NCI-H2196 (cell line): ENCODE results near the gene PCDHGA11.
"Not testable (repeated sequence)": the region's sequence is repeated elsewhere in the genome, so short reads cannot be mapped to it uniquely, and the experiment has no call there.

Experiments used
- DNase-seq: peaks from one replicate; lab custom pipeline; 2025; ENCODE audit not compliant: unreplicated experiment; lab: John Stamatoyannopoulos, UW

PCDHGA11 gene

DNA sequence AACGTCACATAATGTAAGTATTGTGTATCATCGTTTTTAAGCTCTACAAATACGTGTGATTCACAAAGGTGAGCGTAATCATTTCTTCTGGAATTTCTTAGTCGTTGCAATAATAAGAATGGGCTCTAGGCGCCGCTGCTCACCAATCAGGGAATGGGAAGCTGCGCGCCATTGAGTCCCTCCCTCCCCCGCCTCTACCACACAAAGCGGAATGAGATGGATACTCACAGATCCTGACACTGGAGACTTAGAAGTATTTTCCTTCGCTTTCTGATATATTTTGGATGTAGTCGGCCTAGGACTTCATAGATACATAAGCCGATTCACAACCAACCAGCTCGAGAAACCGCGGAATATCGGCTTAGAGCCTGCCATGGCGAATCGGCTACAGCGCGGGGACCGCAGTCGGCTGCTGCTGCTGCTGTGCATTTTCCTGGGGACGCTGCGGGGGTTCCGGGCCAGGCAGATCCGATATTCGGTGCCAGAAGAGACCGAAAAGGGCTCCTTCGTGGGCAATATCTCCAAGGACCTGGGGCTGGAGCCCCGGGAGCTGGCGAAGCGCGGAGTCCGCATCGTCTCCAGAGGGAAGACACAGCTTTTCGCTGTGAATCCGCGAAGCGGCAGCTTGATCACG lies at the start of gene PCDHGA11:
Gene PCDHGA11 (plus strand): TSS at position 197 of the 634 bp plus-strand sequence. CDS start 177 bp downstream, at position 374.
- DNase-seq = no peak

DNA sequence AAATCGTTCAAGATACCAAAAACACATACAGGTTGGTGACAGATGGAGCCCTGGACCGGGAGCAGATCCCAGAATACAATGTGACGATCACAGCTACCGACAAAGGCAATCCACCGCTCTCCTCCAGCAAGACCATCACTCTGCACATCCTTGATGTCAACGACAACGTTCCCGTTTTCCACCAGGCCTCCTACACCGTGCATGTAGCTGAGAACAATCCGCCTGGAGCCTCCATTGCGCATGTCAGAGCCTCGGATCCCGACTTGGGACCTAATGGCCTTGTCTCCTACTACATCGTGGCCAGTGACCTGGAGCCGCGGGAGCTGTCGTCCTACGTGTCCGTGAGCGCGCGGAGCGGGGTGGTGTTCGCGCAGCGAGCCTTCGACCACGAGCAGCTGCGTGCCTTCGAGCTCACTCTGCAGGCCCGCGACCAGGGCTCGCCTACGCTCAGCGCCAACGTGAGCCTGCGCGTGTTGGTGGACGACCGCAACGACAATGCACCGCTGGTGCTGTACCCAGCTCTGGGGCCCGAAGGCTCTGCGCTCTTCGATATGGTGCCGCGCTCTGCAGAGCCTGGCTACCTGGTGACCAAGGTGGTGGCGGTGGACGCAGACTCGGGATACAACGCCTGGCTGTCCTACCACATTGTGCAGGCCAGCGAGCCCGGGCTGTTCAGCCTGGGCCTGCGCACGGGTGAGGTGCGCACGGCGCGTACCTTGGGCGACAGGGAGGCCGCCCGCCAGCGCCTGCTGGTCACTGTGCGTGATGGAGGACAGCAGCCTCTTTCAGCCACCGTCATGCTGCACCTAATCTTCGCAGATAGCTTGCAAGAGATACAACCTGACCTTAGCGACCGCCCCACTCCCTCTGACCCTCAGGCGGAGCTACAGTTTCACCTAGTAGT lies 49.0 kb upstream of the PCDHGA11 start:
- no peak for DNase-seq

DNA sequence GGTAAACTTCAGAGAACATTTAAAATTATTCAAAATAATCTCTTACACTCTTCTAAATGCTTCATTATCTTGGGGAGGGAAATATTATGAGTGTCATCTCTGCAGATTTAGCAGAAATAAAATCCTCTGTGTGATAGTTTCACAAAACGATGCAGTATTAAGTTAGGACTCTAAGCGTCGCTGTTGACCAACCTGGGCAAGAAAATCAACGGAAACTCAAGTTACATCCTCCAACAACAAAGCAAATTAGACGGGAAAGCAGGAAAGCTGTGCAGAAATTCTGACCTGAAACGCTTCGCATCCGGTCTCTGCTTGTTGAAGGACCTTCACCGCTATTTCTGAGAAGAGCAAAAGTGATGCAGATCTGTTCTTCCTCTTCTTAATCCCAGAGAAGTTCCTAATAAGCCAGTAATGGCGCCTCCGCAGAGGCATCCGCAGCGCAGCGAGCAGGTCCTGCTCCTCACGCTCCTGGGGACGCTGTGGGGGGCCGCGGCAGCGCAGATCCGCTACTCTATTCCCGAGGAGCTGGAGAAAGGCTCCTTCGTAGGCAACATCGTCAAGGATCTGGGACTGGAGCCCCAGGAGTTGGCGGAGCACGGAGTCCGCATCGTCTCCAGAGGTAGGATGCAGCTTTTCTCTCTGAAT lies 47.1 kb upstream of the PCDHGA11 start, which contains the start of gene PCDHGA6:
Gene PCDHGA6 (plus strand): TSS at position 219 of the 645 bp plus-strand sequence. CDS start 193 bp downstream, at position 412.
- no peak for DNase-seq

DNA sequence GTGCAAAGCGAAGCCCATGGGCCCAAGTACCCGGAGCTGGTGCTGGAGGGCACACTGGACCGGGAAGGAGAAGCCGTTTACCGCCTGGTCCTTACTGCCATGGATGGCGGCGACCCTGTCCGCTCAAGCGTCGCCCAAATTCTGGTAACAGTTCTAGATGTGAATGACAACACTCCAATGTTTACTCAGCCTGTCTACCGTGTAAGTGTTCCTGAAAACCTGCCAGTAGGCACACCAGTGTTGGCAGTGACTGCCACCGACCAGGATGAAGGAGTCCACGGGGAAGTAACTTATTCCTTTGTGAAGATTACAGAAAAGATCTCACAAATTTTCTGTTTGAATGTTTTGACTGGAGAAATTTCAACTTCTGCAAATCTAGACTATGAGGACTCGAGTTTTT lies 46.2 kb upstream of the PCDHGA11 start:
- DNase-seq = no peak

DNA sequence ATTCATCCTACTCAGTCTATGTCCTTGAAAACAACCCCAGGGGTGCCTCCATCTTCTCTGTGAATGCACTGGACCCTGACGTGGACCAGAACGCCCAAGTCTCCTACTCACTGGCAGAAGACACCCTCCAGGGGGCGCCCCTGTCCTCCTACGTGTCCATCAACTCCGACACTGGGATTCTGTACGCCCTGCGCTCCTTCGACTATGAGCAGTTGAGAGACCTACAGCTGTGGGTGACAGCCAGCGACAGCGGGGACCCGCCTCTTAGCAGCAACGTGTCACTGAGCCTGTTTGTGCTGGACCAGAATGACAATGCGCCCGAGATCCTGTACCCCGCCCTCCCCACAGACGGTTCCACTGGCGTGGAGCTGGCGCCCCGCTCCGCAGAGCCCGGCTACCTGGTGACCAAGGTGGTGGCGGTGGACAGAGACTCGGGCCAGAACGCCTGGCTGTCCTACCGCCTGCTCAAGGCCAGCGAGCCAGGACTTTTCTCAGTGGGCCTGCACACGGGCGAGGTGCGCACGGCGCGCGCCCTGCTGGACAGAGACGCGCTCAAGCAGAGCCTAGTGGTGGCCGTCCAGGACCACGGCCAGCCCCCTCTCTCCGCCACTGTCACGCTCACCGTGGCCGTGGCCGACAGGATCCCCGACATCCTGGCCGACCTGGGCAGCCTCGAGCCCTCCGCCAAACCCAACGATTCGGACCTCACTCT lies 45.3 kb upstream of the PCDHGA11 start:
- DNase-seq = not testable (repeated sequence)

DNA sequence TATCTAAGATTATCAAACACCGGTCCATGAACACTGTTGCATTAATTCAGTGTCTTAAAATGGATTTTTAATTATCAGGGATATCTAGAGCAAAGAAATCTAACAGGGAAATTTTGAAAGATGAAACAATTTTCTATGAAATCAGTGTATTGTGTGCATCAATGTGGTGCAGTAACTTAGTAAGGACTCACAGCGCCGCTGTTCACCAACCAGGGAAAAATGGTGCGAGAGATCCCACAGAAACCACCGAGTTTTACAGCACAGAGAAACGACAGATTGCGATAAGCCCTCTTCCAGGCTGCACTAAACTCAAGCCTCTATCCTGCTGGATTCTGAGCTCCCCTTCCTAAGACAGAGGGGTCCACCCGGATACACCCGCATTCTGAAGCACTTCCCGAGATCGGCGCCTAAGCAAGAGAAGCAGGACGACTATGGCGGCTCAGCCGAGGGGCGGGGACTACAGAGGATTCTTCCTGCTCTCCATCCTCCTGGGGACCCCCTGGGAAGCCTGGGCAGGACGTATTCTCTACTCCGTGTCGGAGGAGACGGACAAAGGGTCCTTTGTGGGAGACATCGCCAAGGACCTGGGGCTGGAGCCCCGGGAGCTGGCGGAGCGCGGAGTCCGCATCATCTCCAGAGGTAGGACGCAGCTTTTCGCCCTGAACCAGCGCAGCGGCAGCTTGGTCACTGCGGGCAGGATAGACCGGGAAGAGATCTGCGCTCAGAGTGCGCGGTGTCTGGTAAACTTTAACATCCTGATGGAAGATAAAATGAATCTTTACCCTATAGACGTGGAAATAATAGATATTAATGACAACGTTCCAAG lies 38.2 kb upstream of the PCDHGA11 start, which contains the start of gene PCDHGA7:
Gene PCDHGA7 (plus strand): TSS at position 274 of the 826 bp plus-strand sequence. CDS start 158 bp downstream, at position 432.
- no peak for DNase-seq

GRCh38 chr5:141383345-141383744 lies 37.5 kb upstream of the PCDHGA11 start:
- no peak for DNase-seq

DNA sequence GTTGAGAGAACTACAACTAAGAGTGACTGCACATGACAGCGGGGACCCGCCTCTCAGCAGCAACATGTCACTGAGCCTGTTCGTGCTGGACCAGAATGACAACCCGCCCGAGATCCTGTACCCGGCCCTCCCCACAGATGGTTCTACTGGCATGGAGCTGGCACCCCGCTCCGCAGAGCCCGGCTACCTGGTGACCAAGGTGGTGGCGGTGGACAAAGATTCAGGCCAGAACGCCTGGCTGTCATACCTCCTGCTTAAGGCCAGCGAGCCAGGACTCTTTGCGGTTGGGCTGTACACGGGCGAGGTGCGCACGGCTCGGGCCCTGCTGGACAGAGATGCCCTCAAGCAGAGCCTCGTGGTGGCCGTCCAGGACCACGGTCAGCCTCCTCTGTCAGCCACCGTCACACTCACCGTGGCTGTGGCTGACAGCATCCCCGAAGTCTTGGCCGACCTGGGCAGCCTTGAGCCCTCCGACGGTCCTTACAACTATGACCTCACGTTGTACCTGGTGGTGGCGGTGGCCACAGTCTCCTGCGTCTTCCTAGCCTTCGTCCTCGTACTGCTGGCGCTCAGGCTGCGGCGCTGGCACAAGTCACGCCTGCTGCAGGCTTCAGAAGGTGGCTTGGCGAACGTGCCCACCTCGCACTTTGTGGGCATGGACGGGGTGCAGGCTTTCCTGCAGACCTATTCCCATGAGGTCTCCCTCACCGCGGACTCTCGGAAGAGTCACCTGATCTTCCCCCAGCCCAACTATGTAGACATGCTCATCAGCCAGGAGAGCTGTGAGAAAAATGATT lies 36.2 kb upstream of the PCDHGA11 start:
- no peak for DNase-seq

DNA sequence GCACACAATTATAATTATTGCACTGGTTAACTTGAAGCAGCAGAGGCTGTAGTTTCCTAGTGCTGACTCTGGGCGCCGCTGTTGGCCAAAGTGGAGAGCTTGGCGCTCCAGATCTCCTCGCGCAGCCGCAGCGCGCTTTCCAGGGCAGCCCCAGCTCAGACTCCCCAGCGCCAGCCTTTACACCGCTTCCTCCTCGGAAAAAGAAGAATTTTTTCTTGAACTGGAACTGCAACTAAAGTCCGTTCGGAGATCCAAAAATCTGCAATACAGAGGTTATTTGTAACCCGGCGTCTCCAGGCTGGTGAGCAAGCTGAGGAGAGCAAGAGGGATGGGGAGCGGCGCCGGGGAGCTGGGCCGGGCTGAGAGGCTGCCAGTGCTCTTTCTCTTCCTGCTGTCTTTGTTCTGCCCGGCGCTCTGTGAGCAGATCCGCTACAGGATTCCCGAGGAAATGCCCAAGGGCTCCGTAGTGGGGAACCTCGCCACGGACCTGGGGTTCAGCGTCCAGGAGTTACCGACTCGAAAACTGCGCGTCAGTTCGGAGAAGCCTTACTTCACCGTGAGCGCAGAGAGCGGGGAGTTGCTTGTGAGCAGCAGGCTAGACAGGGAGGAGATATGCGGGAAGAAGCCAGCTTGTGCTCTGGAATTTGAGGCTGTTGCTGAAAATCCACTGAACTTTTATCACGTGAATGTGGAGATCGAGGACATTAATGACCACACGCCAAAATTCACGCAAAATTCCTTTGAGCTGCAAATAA lies 33.1 kb upstream of the PCDHGA11 start, which contains the start of gene PCDHGB4:
Gene PCDHGB4 (plus strand): TSS at position 142 of the 755 bp plus-strand sequence. CDS start 187 bp downstream, at position 329.
- not testable (repeated sequence) for DNase-seq

DNA sequence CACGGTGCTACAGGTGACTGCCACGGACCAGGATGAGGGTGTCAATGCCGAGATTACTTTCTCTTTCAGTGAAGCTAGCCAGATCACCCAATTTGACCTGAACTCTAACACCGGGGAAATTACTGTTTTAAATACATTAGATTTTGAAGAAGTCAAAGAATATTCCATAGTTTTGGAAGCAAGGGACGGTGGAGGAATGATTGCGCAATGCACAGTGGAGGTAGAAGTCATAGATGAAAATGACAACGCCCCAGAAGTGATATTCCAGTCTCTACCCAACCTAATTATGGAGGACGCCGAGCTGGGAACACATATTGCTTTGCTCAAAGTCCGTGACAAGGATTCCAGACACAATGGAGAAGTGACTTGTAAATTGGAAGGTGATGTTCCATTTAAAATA lies 32.2 kb upstream of the PCDHGA11 start:
- no peak for DNase-seq

DNA sequence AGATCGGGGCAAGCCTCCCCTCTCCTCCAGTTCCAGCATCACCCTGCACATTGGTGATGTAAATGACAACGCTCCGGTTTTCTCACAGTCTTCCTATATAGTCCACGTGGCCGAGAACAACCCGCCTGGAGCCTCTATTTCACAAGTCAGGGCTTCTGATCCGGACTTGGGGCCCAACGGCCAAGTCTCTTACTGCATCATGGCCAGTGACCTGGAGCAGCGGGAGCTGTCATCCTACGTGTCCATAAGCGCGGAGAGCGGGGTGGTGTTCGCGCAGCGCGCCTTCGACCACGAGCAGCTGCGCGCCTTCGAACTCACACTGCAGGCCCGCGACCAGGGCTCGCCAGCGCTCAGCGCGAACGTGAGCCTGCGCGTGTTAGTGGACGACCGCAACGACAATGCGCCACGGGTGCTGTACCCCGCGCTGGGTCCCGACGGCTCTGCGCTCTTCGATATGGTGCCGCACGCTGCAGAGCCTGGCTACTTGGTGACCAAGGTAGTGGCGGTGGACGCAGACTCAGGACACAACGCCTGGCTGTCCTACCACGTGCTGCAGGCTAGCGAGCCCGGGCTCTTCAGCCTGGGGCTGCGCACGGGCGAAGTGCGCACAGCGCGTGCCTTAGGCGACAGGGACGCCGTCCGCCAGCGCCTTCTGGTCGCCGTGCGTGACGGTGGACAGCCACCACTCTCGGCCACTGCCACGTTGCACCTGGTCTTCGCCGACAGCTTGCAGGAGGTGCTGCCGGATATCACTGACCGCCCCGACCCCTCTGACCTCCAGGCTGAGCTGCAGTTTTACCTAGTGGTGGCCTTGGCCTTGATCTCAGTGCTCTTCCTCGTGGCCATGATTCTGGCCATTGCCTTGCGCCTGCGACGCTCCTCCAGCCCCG lies 31.5 kb upstream of the PCDHGA11 start:
- DNase-seq = no peak

- no peak for DNase-seq
These were observed 28.2 kb upstream of the PCDHGA11 start, which contains the start of gene PCDHGA8 for GRCh38 chr5:141392429-141393198. Gene PCDHGA8 (plus strand): TSS chr5:141392633. CDS start chr5:141392814, 181 bp downstream.

DNA sequence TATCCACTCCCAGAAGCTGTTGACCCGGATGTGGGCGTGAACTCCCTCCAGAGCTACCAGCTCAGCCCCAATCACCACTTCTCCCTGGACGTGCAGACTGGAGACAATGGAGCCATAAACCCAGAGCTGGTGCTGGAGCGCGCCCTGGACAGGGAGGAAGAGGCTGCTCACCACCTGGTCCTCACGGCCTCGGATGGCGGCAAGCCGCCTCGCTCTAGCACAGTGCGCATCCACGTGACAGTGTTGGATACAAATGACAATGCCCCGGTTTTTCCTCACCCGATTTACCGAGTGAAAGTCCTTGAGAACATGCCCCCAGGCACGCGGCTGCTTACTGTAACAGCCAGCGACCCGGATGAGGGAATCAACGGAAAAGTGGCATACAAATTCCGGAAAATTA lies 27.6 kb upstream of the PCDHGA11 start:
- no peak for DNase-seq

DNA sequence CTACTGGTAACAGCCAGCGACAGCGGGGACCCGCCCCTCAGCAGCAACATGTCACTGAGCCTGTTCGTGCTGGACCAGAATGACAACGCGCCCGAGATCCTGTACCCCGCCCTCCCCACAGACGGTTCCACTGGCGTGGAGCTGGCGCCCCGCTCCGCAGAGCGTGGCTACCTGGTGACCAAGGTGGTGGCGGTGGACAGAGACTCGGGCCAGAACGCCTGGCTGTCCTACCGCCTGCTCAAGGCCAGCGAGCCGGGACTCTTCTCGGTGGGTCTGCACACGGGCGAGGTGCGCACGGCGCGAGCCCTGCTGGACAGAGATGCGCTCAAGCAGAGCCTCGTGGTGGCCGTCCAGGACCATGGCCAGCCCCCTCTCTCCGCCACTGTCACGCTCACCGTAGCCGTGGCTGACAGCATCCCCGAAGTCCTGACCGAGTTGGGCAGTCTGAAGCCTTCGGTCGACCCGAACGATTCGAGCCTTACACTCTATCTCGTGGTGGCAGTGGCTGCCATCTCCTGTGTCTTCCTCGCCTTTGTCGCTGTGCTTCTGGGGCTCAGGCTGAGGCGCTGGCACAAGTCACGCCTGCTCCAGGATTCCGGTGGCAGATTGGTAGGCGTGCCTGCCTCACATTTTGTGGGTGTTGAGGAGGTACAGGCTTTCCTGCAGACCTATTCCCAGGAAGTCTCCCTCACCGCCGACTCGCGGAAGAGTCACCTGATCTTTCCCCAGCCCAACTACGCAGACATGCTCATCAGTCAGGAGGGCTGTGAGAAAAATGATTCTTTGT lies 26.3 kb upstream of the PCDHGA11 start:
- not testable (repeated sequence) for DNase-seq

DNA sequence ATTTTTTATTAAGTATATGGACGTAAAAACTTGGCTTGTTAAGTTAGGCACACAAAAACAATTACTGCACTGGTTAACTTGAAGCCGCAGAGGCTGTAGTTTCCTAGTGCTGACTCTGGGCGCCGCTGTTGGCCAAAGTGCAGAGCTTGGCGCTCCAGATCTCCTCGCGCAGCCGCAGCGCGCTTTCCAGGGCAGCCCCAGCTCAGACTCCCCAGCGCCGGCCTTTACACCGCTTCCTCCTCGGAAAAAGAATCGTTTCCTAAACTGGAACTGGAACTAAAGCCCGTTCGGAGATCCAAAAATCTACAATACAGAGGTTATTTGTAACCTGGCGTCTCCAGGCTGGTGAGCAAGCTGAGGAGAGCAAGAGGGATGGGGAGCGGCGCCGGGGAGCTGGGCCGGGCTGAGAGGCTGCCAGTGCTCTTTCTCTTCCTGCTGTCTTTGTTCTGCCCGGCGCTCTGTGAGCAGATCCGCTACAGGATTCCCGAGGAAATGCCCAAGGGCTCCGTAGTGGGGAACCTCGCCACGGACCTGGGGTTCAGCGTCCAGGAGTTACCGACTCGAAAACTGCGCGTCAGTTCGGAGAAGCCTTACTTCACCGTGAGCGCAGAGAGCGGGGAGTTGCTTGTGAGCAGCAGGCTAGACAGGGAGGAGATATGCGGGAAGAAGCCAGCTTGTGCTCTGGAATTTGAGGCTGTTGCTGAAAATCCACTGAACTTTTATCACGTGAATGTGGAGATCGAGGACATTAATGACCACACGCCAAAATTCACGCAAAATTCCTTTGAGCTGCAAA lies 22.9 kb upstream of the PCDHGA11 start, which contains the start of gene PCDHGB5:
Gene PCDHGB5 (plus strand): TSS at position 192 of the 796 bp plus-strand sequence. CDS start 181 bp downstream, at position 373.
- DNase-seq = not testable (repeated sequence)
